GM18907 (cell line): ENCODE measurements around the gene KRT77.
"Not testable (repeated sequence)": the region's sequence is repeated elsewhere in the genome, so short reads cannot be mapped to it uniquely, and the experiment has no call there.

Source experiments
- ATAC-seq: cut with Tn5 transposase; IDR thresholded peaks from one replicate; pipeline ENCODE4 v1.9.1; 2021; ENCODE audit warnings: mild to moderate bottlenecking, moderate library complexity; ENCODE audit not compliant: unreplicated experiment

The KRT77 gene

DNA sequence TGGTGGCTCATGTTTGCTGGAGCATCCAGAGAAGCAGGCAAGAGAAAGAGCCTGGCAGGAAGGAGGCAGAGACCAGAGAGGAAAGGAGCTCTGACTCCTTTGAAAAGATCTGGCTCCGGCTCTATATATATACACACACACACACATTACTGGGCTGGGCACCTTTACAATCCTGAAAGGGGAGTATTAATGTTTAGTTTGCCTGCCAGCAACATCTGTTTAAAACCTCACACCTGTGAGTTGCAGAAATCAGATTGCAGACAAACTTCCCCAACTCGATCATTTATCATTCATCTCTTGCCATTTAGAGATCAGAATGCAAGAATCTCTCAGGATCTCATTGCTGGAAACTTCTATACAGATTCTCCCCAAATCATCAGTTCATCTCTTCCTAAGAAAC is at the start of gene KRT77:
Gene KRT77, minus strand, starts transcription at position 101 of the 400 bp plus-strand sequence. Its CDS starts 90 bp downstream, at position 11.
- ATAC-seq = no peak

DNA sequence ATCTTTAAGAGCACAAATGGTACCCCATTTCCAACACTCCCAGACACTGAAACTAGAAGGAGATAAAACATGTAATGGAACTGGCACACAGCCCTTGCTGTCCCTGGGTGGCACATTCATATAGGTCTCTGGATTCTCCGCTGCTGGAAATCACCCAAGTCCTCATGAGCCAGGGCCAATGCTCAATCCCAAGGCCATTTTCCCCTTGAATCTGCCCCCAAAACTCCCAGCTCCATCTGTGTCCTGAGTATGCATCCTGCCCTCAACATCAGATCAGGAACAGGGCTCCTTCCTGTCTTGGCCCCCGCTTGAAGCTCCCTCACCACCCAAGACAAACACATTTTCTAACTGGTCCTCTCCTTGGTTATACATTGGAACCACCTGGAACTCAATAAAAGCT is 49.2 kb upstream of the KRT77 start:
- ATAC-seq = no peak

DNA sequence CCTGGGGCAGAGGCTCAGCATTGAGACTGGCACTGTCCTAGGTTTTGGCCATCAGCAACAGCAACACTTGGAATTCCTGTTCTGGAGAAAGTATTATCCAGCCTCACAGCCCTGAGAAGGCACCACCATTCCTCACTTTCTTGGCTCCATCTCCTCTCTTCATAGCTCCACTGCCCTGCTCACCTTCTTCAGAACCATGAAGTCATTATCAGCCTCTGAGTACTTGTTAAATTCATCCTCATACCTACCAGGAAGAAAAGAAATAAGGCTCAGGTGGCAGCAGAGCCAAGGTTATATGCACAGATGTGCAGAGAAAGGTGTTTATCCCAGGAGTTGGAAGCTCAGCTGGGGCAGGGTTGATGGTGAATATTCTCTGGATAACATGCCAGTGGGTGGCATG is 48.5 kb upstream of the KRT77 start:
- no peak for ATAC-seq

DNA sequence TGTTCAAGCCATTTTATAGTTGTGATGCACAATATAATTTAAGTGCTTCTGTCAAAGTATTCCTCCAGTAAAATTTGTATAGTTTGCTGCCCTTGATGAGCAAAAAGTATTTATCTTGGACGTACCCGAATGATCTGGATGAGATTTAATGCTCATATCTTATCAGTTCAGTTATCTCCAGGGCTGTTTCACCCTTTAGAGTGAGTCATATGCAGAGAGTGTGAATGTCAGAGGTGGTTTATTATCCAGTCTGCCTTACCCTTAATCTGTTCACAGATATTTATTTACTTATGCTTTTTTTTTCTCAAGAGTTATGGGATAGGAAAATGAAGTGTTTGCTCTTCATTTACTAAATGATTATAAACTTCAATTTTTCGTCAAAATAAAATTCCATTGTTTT is 47.2 kb upstream of the KRT77 start:
- ATAC-seq = not testable (repeated sequence)

DNA sequence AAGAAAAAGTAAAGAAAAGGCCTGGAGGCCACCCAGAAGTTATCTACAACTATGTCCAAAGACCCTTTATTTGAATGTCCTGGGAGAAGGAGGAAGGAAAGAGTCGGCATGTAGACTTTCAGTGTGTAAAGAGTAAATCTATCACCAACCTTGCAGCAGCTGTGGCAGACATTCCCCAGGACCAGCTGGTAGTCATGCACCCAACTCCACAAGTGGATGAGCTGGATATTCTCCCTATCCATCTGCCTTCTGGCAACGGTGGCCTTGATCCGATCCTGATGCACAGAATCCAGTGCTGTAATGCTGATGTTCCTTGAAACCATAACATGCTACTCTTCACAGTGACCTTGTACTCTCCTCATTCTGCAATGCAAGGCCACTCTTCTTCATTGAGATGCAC is 46.5 kb upstream of the KRT77 start:
- ATAC-seq = no peak

DNA sequence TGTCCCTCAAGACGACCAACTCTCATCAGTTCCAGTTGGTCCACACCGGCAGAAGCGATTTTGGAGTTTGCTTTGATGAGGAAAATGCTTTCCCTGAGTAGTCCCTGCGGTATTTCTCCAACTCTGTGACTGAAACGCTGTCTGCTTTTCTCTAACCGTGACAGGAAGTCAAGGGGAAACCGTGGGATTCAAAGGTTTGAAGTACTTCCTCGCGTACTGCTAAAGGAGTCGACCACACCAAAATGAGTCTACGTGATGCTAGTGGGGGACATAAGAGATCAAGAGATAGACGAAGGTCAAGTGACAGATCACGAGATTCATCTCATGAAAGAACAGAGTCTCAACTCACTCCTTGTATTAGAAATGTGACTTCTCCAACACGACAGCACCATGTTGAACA is 45.3 kb upstream of the KRT77 start:
- ATAC-seq = no peak

DNA sequence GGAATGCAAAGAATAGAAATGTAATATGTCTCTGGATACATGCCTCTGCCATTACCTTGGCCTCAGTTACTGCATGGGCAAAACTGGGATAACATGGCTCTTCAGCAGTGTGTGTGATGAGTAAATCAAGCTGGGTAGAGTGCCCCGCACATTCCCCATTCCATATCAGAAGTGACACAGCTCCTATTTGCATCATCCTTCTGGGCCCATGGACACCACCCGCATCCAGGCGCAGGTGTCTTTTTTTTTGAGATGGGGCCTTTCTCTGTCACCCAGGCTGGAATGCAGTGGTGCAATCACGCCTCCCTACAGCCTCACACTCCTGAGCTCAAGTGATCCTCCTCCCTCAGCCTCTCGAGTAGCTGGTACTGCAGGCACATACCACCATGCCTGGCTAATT is 42.2 kb upstream of the KRT77 start:
- ATAC-seq = no peak

DNA sequence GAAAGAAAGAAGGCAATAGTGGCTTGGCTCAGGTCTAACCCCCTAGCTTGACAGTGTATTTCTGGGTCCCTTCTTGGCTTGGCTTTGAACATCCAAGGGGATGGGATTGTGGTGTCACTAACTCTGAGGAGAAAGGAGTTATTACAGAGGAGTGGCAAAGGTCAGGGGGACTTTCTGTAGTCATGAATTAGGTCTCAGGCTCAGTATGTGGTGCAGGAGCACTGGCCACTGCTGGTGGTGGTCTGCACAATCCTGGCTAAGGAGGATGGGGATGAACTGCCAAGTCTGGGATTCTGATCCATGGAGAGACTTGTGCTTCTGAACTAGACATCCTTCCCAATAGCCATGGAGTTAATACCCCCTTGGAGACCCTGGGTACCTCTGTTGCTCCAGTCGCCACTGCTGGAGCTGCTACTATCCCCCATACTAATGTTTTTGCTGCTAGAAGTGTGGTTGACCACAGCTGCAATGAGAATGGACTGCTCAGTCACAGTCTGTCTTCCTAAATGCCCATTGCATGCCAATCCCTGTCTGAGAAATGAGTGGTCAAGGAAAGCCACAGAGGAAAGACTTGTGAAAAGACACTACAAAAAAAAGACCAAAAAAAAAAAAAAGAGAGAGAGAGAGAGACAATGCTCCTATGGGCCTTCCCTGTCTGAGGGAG is 41.3 kb upstream of the KRT77 start:
- ATAC-seq = no peak

DNA sequence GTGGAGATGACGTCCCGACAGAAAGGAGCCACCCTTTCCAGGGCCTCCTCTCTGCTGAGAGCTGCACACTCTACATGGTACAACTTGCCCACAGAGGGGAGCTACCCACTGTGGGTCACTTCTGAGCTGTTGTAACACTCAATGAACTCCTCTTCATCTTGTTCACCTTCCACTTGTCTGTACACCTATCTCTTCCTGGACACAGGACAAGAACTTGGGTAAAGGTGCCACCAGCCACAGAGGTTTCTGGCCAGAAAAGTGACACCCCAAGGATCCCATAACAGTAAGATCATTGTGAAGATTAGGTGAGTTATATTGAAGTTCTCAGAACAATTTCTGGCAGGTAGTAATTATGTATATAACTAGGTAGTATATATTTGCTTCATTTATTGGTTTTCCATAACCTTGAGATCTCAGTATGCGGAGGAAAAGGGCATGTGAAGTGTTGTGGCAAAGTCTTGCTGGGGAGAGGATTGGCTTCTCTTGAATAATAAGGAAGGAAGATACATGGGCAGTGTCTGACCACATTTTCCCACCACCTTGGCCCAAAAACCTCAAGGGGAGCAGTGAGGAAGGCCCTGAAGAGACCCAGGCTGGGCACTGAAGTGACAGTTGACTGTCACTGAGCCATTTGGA is 39.6 kb upstream of the KRT77 start:
- no peak for ATAC-seq

DNA sequence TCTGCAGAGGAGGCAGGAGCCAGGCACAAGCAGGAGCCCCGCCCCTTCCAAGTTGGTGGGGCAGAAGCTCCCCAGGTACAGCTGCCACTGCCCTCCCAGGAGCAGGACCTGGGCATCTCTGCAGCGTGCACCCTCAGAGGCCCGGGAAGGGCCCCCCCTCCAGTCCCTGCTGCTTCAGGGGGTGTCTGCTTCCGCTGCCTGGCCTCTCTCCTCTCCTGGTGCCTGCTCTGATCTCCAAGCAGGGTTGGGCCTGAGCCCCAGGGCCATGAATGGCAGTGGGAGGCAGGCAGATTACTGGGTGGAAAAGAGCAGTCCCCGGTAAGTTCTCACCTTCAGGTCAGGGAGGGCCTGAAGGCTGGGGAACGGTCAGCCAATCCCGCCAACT is 38.9 kb upstream of the KRT77 start:
- ATAC-seq = no peak

DNA sequence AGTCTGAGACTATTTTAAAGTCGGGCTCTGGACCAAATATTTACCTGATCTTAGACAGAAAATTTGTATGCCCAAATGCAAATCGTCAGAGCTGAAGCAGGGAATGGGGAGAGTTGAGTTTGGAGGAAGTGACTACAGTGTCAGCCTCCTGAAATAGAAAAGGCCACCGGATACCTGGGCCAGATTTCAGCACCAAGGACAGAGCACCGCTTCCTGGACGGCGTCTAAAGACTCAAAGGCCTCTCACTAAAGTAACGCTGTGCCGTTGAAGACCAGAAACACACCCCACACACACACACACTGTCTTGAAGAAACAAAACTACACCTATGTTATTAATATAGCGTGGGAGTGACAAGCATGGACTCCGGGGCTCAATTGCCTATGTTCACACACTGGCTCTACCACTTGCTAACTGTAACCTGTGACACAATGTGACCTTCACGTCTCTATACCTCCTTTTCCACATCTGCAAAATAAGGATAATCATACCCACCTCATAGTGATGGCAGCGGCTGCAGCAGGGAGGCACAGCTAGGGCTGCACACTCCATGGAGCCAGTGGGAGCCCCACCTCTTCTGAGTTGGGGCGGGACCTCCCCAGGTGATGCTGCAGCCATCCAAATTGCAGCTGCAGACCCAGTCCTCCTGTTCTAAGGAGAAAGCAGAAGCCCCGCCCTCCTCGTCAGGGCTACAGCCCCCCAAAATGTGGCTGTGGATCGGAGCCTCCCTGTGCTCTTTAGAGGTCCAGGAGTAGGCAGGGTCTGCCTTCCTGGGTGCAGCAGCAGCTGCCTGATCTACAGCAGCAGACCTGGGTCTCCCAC is 38.3 kb upstream of the KRT77 start:
- ATAC-seq = no peak

DNA sequence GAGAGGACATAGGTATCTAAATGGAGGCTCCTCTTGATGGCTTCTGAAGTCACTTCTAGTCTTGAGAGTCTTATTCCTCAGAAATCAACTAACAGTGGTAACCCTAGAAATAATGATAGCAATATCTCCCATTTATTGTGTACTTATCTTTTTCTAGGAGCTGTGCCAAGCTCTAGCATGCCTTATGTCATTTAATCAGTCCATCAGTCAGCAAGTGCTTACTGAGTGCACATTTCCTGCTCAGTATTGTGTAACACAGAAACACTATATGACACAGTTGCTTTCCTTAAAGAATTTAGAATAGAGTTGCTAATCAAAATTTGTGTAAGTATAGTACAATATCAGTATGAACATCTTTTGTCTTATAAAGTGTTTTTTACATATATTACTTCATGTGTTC is 37.3 kb upstream of the KRT77 start:
- ATAC-seq = no peak

DNA sequence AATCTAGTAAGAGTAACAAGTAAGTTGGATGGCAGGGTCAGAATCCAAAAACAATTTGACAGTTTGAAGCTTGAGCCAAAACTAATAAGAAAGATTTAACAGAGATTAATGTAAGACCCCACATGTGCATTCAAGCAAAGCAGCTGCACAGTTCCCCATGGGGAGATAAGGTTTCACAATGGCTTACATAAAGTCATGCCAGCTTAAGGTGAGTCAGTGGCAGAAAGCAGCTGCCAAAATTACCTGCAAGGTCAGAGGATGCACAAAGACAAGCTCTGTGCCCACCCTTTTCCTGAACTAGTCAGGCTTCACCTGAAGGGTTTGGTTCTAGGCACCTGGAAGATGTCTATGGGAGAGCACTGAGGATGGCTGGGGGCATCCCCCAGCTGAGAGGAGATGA is 36.6 kb upstream of the KRT77 start:
- no peak for ATAC-seq

DNA sequence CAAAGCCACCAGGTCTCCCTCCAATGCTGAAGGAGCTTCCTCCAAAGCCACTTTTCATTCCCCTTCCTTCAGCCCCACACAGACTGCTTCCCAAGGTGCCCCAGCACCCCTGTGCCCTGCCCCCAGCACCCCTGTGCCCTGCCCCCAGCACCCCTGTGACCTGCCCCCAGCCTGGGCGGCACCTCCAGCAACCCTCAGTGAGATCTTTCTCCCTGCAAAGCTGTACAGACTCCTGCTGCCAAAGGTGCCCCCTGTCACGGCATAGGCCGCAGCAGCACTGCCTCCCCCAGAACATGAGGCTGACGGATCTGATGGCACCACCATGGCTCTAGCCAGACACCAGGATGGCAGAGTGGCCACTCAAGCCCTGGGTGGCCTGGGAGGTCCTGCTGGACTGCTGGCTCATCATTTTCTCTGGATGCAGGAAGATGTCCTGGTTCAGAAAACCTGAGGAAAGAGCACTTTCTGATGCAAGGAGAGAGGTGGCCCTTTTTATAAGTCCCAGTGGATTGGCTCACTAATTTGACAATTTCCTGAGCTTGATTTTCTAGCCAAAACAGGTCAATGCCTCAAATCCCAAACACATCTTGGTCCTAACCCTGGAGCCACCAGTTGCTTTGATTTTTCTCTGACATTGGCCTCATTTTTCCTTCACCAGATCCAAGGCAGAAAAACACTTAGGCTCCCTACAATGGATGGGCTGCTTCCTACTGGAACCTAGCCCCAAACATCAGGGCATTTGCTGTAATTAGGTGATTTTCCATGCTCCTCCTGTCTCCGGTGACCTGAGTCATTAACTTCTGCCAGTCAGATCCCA is 32.7 kb upstream of the KRT77 start:
- no peak for ATAC-seq

DNA sequence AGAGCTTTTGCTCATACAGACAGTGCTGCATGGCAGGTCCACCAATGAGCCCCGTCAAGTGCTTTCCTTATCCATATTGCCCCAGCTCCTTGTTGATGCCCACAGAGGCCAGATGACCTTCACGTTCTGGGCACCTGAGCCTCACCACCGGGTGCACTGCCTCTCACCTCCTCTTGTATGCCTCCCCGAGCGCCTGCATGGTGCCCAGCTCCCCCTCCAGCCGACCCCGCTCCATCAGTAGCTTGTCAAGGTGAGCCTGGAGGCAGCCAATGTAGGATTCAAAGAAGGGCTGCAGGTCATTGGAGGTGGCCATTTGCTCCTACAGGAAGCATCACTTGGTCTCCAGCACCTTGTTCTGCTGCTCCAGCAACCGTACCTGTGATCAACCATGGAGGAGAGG is 31.8 kb upstream of the KRT77 start:
- ATAC-seq = no peak

DNA sequence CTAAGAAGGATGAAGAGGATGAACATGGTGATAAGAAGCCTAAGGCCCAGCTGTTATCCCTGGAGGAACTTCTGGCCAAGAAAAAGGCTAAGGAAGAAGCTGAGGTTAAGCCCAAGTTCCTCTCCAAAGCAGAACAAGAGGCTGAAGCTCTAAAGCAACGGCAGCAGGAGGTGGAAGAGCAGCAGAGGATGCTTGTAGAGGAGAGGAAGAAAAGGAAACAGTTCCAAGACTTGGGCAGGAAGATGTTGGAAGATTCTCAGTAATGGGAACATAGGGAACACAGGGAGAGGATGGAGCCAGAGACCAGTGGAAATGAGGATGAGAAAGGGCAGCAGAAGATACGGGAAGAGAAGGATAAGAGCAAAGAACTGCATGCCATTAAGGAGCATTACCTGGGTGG is 27.5 kb upstream of the KRT77 start:
- no peak for ATAC-seq

DNA sequence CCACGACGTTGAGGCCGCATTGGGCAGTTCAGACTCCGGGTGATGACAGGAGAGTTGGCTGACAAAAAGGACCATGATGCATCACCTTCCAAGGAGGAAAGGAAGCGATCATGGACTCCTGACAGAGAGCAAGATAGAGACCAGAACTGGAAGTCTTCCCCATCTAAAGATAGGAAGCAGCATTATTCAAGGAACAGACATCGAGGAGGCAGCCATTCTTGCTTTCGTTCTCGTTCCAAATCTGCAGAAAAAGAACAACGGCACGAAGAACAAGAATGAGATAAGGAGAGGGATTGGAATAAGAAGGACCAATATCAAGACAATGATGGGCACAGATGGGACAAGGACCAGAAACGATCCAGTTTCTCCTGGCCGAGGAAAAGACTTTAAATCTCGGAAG is 27.1 kb upstream of the KRT77 start:
- no peak for ATAC-seq

DNA sequence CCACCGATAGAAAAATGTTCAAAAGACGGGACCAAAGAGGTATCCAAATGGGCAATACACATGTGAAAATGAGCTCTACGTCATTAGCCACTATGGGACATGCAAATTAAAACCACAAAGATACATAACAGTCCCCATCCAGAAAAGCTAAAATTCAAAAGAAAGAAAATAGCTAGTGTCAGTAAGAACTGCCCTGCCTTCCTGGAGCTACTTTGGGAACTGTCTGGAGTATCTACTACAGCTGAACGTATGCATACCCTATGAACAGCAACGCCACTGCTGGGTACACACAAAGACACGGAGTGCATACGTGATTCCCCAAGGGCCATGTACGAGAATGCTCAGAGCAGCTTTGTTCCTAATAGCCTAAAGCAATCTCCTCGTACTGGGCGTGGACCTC is 25.8 kb upstream of the KRT77 start:
- ATAC-seq = no peak

DNA sequence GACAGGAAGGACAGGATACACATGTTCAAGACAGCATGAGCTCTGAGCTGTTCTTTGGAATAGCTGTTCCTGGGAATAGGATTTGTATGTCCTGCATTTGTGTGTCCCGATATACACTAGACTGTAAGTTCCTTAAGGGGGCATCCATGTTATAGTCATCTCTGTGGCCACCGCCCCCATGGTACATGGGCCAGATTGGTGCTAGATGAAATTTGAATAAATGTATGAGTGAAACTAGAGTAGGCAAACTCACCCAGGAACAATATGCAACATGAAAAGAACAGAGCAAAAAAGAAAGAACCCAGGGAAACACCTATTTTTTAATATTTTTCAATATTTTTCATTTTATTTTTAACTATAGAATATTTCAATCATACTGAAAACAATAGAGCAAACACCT is 25.1 kb upstream of the KRT77 start:
- no peak for ATAC-seq

DNA sequence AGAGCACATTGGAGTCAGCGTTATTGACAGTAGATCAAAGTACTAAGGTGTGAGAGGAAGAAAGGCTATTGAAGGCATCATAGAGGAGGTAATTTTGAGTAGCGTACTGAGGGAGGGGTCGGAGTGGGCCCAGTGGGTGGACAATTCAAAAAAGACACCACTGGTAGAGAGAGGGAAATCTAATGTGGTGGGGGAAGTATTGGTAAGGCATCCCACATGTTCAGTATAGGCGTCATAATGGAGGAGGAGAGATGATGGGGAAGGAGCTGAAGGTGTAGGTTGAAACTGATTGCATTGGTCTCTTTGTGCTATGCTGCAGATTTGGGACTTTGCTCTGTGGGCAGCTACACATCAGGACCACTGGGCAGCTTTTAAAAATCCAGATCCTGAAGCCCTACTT is 23.7 kb upstream of the KRT77 start:
- ATAC-seq = no peak

DNA sequence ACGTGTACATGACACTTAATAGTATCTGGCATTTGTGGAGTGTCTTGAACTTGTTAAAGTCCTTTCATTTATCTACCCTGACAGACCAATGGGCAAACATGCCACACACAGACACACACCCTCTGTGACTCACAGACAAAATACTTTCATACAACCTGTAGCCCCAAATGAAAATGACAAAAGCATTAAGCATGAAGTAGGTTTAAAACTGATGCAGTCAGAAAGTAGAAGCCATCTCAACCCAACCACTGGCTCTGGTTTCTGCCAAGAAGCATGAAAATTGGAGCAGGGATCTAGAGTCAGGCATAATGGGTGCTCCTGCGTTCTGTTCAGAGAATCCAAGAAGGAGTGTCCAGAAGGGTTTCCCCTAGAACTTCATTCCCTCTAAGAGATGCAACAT is 23.1 kb upstream of the KRT77 start:
- ATAC-seq = no peak
